Subcutaneous adipose tissue (tissue), 4 donors: ENCODE measurements around the gene CAPG. TPM values are rescaled to one million over a fixed set of nuclear protein-coding genes. Genes with fewer than 3 reads are reported as not detected.

Experiments used
- total RNA-seq, 4 donors: library from RNA; depleted of rRNA; stranded (reverse); fragments of >200 nt; gene quantifications; one replicate each; pipeline ENCODE4 v1.1.0, GENCODE V29; 2016
- TF ChIP-seq, protein P1 (sequence below): fragments of 450-650 bp; IDR thresholded peaks from one replicate; pipeline ENCODE4 v1.5.1; 2016; ENCODE audit warnings: low read depth, mild to moderate bottlenecking, control low read depth, antibody characterized with exemption, moderate library complexity

CAPG gene
- total RNA-seq, 4 donors from 2014 or later = 80.7 to 616 (median 167) TPM

DNA sequence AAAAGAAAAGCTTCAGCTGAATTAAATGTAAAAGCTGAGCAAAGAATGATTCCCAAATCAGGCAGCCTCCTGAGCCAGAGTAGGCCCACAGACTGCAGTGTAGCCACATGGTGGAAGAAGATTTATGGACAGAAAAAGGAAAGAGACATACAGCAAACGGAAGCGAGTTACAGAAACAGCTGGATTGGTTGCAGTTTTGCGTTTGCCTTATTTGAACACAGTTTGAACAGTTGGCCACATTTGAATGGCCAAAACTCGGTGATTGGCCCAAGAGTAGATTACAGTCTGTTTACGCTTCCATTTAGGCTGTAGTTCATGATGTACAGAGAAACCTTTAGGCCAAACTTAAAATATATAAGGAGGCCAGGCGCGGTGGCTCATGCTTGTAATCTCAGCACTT is 43.4 kb upstream of the CAPG start:
- TF ChIP-seq, protein P1, sequence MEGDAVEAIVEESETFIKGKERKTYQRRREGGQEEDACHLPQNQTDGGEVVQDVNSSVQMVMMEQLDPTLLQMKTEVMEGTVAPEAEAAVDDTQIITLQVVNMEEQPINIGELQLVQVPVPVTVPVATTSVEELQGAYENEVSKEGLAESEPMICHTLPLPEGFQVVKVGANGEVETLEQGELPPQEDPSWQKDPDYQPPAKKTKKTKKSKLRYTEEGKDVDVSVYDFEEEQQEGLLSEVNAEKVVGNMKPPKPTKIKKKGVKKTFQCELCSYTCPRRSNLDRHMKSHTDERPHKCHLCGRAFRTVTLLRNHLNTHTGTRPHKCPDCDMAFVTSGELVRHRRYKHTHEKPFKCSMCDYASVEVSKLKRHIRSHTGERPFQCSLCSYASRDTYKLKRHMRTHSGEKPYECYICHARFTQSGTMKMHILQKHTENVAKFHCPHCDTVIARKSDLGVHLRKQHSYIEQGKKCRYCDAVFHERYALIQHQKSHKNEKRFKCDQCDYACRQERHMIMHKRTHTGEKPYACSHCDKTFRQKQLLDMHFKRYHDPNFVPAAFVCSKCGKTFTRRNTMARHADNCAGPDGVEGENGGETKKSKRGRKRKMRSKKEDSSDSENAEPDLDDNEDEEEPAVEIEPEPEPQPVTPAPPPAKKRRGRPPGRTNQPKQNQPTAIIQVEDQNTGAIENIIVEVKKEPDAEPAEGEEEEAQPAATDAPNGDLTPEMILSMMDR = no peak

DNA sequence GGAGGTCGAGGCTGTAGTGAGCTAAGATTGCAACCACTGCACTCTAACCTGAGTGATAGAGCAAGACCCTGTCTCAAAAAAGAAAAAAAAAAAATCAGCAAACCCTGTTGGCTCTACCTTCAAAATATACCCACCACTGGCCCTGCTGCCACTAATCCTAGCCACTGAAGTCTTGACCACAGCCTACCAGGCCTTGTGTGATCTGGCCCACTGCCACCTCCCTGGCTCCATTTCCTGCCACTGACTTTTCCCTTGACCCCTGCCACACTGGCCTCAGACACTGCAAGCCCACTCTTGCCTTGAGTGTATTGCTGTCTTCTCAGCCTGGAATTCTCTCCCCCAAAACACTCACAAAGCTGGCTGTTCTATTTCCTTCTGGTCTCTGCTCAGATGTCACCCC is 42.1 kb upstream of the CAPG start:
- TF ChIP-seq, protein P1 = no peak

DNA sequence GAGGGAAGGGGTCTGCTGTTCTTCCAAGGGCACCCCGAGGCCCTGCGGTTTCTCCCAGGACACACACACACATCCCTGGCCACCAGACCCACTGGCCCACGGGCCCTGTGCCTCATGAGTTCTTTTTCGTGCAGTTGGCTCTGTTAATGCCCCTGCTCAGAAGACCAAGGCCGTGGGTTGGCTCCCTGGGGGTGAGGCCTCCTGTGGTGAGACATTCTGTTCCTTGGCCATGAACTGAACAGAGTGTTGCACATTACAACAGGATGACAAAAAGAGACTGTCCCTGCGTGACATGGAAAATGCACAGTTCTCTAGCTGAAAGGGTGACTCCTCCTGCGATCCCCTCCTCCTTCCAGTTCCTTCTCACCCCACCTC is 39.0 kb upstream of the CAPG start:
- TF ChIP-seq, protein P1 = no peak

DNA sequence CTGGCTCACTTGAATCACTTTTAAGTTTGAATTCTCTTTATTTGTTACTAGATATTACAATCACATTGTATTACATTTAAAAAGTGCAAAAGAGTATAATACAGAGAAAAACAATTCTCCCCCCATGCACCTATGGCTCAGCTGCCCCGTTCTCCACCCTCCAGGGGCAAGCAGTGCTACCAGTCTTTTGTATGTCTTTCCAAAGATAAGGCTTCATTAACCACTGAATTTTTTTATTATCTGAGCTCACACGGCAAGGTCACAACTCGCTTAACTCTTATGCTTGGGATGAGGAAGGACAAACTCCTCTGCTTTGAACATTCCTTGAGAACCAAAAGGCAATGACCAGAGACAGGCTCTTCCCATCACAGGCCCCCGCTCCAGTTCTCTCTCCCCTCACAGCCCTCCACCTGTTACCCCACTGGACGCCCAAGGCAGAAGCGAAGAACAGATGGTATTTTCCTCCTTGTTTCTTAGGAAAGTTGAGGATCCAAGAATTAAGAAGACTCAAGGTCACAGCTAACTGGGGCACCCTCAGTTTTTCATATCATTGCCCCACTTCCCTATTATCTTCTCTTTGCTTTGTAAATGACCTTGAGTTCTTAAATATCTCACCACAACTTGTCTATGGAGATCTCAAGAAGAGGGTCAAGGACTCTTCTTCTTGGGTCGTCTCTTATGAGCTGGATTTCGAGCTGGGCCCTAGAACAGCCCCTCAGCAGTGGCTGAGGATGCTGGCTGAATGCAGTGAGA is 38.5 kb upstream of the CAPG start:
- TF ChIP-seq, protein P1 = no peak

DNA sequence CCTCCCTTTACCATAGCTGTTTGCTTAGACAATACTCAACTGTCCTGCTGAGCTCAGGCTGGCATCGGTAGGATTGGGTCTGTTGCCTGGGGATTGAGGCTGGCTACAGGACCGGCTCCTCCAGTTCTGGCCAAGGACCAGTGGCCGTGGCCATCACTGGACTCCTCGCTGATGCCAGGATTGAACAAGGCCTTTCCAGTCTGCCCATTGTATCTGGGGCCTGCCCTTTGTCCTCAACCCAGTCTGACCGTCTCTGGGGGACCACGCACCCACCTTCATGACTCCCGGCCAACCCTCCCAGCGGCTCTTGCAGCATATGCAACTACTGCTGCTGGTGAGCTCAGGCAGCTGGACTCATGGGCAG is 37.0 kb upstream of the CAPG start:
- TF ChIP-seq, protein P1 = no peak

DNA sequence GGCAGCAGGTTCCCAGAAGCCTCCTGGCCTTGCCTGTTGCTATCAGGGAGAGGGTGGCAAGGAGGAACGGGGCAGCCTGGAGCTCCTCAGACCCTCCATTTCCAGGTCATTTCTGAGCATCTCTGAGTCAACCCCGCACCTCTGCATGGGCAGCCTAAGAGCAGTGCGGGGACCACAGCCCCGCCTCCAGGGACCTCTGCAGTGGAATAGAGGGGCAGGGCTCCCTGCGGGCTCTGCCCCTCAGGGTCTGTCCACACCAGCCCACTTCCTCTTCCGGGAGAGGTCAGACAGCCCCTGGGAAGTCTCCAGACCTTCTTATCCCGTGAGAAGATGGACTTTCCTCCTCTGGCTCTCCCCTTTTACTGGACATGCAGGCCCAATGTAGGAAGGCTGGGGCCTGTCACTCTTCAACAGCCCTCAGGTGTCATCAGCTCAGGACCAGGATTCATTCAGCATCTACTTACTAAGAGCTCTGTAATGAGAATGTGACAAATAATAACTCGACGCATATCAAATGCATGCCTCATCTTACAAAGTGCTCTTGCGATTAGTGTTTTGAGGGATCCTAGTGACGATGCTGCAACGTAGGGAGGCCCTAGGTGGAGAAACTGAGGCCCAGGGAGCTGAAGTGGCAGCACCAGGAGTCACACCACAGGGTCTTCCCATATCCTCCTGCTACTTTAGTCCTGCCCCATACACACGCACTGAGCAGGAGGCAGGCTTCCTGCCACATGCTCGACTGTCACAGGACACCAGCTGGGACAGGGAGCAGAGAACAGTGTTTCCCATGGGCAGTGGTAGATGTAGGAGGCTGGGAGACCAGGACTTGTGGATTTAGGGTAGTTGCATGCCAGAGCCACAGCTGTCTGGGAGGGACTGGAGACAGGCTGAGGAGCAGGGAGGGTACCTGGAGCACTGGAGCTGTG is 36.4 kb upstream of the CAPG start:
- TF ChIP-seq, protein P1 = no peak
